Panc1 (cell line): ENCODE data around the gene ZBTB22. TPM values are rescaled to one million over a fixed set of nuclear protein-coding genes. Genes with fewer than 3 reads are reported as not detected.

ENCODE experiments used
- ATAC-seq: fragments of 200-7000 bp; cut with Tn5 transposase; 2 replicates; pipeline ENCODE4 v1.9.1; 2020; ENCODE audit warnings: mild to moderate bottlenecking, moderate library complexity
- BruUV-seq: library from RNA; stranded (reverse); fragments of 400-500 nt; replicated peaks from 2 replicates; lab custom pipeline; 2021; lab: Mats Ljungman, UMichigan
- CTCF ChIA-PET: fragments of 300-600 bp; sonication (Branson Sonifier 250); formaldehyde crosslinking; loops from one replicate; lab custom pipeline; 2022; ENCODE audit warnings: antibody characterized with exemption; lab: Charles Lee
- POLR2A ChIA-PET: fragments of 300-600 bp; sonication (Branson Sonifier 250); formaldehyde crosslinking; loops from one replicate; lab custom pipeline; 2022; ENCODE audit warnings: antibody characterized with exemption; lab: Charles Lee
- DNase-seq: peaks from one replicate; pipeline ENCODE4 v3.0.0-alpha.2; 2010; ENCODE audit warnings: low read depth, low spot score
- H3K27ac ChIP-seq: 2 replicates; pipeline ENCODE4 v1.5.1; 2011; ENCODE audit warnings: mild to moderate bottlenecking, low read length, inconsistent platforms
- H3K27me3 ChIP-seq: fragments of 200-500 bp; sonication (Bioruptor generic); 2 replicates; pipeline ENCODE4 v1.6.0; 2014; ENCODE audit warnings: low read length, inconsistent platforms; ENCODE audit not compliant: control insufficient read depth, insufficient read depth
- H3K36me3 ChIP-seq: fragments of 200-500 bp; sonication (Bioruptor generic); 2 replicates; pipeline ENCODE4 v1.5.1; 2014; ENCODE audit warnings: inconsistent platforms, mild to moderate bottlenecking, low read length, moderate library complexity; ENCODE audit not compliant: control insufficient read depth, insufficient read depth
- H3K4me1 ChIP-seq: 2 replicates; pipeline ENCODE4 v1.5.1; 2011; ENCODE audit warnings: inconsistent platforms, mild to moderate bottlenecking, low read length, moderate library complexity; ENCODE audit not compliant: control insufficient read depth, insufficient read depth
- H3K4me3 ChIP-seq, 2 experiments: 2 replicates each; pipeline ENCODE4 v1.5.1; 2011 to 2012; ENCODE audit warnings: low read depth in 2 of 2, low read length in 2 of 2, mild to moderate bottlenecking in 2 of 2, inconsistent platforms in 1 of 2, moderate library complexity in 1 of 2
- H3K9me3 ChIP-seq: fragments of 200-500 bp; sonication (Bioruptor generic); 2 replicates; pipeline ENCODE4 v1.5.1; 2014; ENCODE audit warnings: low read depth, mild to moderate bottlenecking, inconsistent platforms, low read length, moderate library complexity; ENCODE audit not compliant: control insufficient read depth, insufficient read depth
- POLR2AphosphoS5 ChIP-seq: IDR thresholded peaks from 2 replicates; pipeline ENCODE4 v1.6.1; 2012; ENCODE audit warnings: mild to moderate bottlenecking, low read depth, low read length, moderate library complexity
- SIN3A ChIP-seq: IDR thresholded peaks from 2 replicates; pipeline ENCODE4 v1.6.1; 2012; ENCODE audit warnings: low read depth, mild to moderate bottlenecking, low read length, moderate library complexity, borderline replicate concordance; ENCODE audit not compliant: insufficient read depth
- in situ Hi-C: cut with HindIII; loops from 2 replicates; pipeline ENCODE4 v1.10.0; 2016; ENCODE audit warnings: low sequenced_read_pairs, low pct_unique_long_range_greater_than_20kb
- intact Hi-C: fragments of 100-400 bp; cut with micrococcal nuclease; formaldehyde crosslinking; loops from one replicate; pipeline ENCODE4 v1.10.0; 2022; ENCODE audit not compliant: unreplicated experiment
- total RNA-seq: library from RNA; stranded (reverse); gene quantifications from one replicate; pipeline ENCODE4 v1.2.1, GENCODE V29; 2021; ENCODE audit not compliant: unreplicated experiment
- TF ChIP-seq, protein P1 (sequence below): fragments of 450-650 bp; IDR thresholded peaks from 2 replicates; pipeline ENCODE4 v1.5.1; 2017; ENCODE audit warnings: mild to moderate bottlenecking
- TF ChIP-seq, protein P2 (sequence below), 2 experiments: IDR thresholded peaks; 2 replicates each; pipeline ENCODE4 v1.6.1; 2011 to 2012; ENCODE audit warnings: low read depth in 2 of 2, control low read depth in 1 of 2, low read length in 1 of 2, mild to moderate bottlenecking in 1 of 2, moderate library complexity in 1 of 2; ENCODE audit not compliant: insufficient read depth in 1 of 2

The ZBTB22 gene
- total RNA-seq, 1 experiment from 2014 or later: 16.0 TPM

DNA sequence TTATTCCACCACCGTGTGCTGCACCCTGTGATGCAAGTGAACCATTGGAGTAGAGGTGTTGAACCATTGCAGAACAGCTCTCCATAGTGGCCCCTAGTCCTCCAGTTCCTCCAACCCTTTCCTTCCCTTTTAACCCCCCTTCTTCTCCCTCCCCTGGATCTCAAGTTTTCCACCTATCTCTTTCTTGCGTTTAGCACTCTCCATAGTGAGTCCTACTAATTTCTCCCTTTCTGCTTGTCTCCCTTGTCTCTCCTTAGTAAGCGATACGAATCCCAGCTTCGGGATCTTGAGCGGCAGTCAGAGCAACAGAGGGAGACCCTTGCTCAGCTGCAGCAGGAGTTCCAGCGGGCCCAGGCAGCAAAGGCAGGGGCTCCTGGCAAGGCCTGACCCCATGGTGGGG, 27.1 kb downstream of the ZBTB22 start:
- H3K4me1 ChIP-seq: peaks cover 19% of the 10 kb centered on the region
- no peak for ATAC-seq
- CTCF ChIA-PET: no interaction called here
- TF ChIP-seq POLR2AphosphoS5 (0 out of 2 replicates have a peak, but pooled peaks have one; percentile 23), SIN3A (no peak)
- in situ Hi-C loops (no loop called here), intact Hi-C loops (no loop called here)
- POLR2A ChIA-PET: no interaction called here
- no TSS peak for BruUV-seq
- DNase-seq: no peak
- H3K27me3 ChIP-seq: no peaks in the 10 kb centered on the region
- peaks cover 10% of the 10 kb centered on the region for H3K36me3 ChIP-seq
- H3K4me3 ChIP-seq: peak overlapping the region; percentile 91 to 97
- H3K9me3 ChIP-seq: no peaks in the 10 kb centered on the region
- H3K27ac ChIP-seq: peak overlapping the region; percentile 95

DNA sequence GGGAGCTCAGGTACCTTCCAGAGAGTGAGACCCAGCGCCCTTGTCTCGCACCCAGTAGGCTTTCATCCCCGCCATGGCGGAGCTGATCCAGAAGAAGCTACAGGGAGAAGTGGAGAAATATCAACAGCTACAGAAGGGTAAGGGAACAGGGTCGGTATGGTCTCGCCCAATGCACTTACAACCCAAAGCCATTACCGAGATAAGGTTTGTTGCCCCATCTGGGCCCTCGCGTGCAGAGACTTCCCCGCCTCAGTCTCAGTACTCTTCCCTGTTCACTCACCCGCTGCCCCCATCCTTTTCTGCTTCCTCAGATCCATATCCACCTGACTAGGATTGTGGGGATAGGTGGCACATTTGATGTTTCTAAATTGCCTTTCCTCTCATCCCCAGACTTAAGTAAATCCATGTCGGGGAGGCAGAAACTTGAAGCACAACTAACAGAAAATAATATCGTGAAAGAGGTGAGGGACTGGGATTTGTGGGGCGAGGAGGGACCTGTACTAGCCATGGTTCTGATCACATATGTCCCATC, 27.7 kb downstream of the ZBTB22 start:
- H3K27me3 ChIP-seq: no peaks in the 10 kb centered on the region
- POLR2A ChIA-PET: interaction anchor here (0.6 to 1.9 kb wide), 5 partner anchors 8 to 218 kb away, joined by 3 to 11 read pairs (median 3); partner anchors contain the start of gene B3GALT4
- intact Hi-C loops: no loop called here
- no peaks in the 10 kb centered on the region for H3K9me3 ChIP-seq
- peaks cover 11% of the 10 kb centered on the region for H3K36me3 ChIP-seq
- H3K27ac ChIP-seq: peak overlapping the region; percentile 95
- ATAC-seq (peak; percentile 43), DNase-seq (no peak)
- BruUV-seq: TSS peak; percentile 98
- peaks cover 19% of the 10 kb centered on the region for H3K4me1 ChIP-seq
- CTCF ChIA-PET: interaction anchor here (1.6 kb wide), 1 partner anchor 12 kb away, joined by 4 read pairs; the partner anchor contains the start of gene B3GALT4
- TF ChIP-seq POLR2AphosphoS5: 0 out of 2 replicates have a peak, but pooled peaks have one; percentile 44
- TF ChIP-seq, protein P1, sequence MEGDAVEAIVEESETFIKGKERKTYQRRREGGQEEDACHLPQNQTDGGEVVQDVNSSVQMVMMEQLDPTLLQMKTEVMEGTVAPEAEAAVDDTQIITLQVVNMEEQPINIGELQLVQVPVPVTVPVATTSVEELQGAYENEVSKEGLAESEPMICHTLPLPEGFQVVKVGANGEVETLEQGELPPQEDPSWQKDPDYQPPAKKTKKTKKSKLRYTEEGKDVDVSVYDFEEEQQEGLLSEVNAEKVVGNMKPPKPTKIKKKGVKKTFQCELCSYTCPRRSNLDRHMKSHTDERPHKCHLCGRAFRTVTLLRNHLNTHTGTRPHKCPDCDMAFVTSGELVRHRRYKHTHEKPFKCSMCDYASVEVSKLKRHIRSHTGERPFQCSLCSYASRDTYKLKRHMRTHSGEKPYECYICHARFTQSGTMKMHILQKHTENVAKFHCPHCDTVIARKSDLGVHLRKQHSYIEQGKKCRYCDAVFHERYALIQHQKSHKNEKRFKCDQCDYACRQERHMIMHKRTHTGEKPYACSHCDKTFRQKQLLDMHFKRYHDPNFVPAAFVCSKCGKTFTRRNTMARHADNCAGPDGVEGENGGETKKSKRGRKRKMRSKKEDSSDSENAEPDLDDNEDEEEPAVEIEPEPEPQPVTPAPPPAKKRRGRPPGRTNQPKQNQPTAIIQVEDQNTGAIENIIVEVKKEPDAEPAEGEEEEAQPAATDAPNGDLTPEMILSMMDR: no peak
- peak overlapping the region; percentile 91 to 97 for H3K4me3 ChIP-seq
- in situ Hi-C loops: no loop called here

DNA sequence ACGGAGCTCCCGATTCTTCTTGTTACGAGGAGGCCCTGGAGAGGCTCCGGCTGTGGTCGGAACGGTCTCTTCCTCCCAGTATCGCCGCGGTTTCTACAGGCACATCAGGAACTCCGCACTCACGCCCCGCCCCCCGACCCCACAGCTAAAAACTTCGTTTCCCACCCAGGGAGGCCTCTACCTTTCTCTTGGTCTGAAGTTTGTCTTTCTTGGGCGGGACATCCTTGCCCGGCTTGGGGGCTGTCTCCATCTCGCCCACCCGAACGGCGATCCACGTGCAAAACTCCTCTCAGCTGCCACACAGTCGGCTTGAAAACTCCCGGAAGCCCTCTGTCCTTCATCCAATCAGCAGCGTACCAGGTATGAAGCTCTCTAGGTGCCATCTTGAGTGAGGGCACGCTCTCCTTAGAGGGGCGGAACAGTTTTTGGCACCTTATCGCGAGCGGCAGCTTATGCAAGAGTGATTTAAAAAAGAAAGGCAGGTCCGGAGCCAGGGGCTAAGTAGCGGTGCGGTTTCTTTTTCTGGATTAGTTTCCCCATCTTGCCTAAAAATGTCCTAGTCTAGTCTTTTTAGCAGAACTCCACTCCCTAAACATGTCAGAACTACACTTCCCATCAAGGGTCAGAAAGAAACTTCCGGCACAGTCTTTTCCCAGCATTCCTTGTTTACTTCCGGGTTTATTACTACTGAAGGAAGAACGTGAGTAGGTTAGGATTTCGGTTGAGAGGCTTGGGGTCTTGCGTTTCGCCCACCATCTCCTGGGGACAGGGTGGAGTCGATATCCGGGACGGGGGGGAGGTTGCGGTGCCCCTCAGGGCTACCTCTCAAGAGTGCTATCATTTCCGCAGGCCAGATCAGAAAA, 28.4 kb downstream of the ZBTB22 start, which contains the start of the genes PFDN6 and WDR46:
TSS of gene PFDN6 (plus strand) at position 681 of the 863 bp plus-strand sequence. CDS start 256 bp downstream, outside the sequence.
TSS of gene WDR46 (minus strand) at position 319 of the 863 bp plus-strand sequence. CDS start at position 250, 69 bp downstream.
- CTCF ChIA-PET: interaction anchor here (0.6 to 1.6 kb wide), 2 partner anchors 12 to 44 kb away, joined by 4 to 5 read pairs; partner anchors contain the start of gene B3GALT4
- in situ Hi-C loops (no loop called here), intact Hi-C loops (no loop called here)
- H3K4me1 ChIP-seq: peaks cover 19% of the 10 kb centered on the region
- peaks cover 13% of the 10 kb centered on the region for H3K36me3 ChIP-seq
- TF ChIP-seq POLR2AphosphoS5: peak; percentile 85
- TF ChIP-seq SIN3A: peak; percentile 68; the same call in 1 of the 2 replicates
- TF ChIP-seq, protein P2, sequence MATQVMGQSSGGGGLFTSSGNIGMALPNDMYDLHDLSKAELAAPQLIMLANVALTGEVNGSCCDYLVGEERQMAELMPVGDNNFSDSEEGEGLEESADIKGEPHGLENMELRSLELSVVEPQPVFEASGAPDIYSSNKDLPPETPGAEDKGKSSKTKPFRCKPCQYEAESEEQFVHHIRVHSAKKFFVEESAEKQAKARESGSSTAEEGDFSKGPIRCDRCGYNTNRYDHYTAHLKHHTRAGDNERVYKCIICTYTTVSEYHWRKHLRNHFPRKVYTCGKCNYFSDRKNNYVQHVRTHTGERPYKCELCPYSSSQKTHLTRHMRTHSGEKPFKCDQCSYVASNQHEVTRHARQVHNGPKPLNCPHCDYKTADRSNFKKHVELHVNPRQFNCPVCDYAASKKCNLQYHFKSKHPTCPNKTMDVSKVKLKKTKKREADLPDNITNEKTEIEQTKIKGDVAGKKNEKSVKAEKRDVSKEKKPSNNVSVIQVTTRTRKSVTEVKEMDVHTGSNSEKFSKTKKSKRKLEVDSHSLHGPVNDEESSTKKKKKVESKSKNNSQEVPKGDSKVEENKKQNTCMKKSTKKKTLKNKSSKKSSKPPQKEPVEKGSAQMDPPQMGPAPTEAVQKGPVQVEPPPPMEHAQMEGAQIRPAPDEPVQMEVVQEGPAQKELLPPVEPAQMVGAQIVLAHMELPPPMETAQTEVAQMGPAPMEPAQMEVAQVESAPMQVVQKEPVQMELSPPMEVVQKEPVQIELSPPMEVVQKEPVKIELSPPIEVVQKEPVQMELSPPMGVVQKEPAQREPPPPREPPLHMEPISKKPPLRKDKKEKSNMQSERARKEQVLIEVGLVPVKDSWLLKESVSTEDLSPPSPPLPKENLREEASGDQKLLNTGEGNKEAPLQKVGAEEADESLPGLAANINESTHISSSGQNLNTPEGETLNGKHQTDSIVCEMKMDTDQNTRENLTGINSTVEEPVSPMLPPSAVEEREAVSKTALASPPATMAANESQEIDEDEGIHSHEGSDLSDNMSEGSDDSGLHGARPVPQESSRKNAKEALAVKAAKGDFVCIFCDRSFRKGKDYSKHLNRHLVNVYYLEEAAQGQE (IDR thresholded peaks at IDR 0.05; ENCODE audit: insufficient read depth in 1 of 2, low read depth in 2 of 2, low read length in 1 of 2): no peak
- H3K9me3 ChIP-seq: no peaks in the 10 kb centered on the region
- H3K27me3 ChIP-seq: no peaks in the 10 kb centered on the region
- POLR2A ChIA-PET: interaction anchor here (0.6 to 1.9 kb wide), 5 partner anchors 8 to 217 kb away, joined by 3 to 11 read pairs (median 3); partner anchors contain the start of gene B3GALT4
- H3K27ac ChIP-seq: peak within 1 kb of the TSS; percentile 95
- peak within 1 kb of the TSS; percentile 91 to 97 for H3K4me3 ChIP-seq
- peak; percentile 97 for ATAC-seq
- peak; percentile 93 for DNase-seq
- no TSS peak for BruUV-seq
